Vagina (tissue), 2 donors: ENCODE results near the gene PLD1.

Experiments
- CTCF ChIP-seq, 3 experiments: fragments of 450-650 bp in 2 of 3; fragments of 200-600 bp in 1 of 3; sonication (generic) in 1 of 3; IDR thresholded peaks; one replicate each; pipeline ENCODE4 v1.5.1; 2017 to 2019; ENCODE audit warnings: antibody characterized with exemption in 3 of 3, mild to moderate bottlenecking in 2 of 3, moderate library complexity in 2 of 3
- POLR2A ChIP-seq, 2 donors: fragments of 450-650 bp; IDR thresholded peaks; one replicate each; pipeline ENCODE4 v1.6.1; 2017; ENCODE audit warnings: antibody characterized with exemption in 2 of 2, mild to moderate bottlenecking in 2 of 2, moderate library complexity in 2 of 2
- POLR2AphosphoS5 ChIP-seq, 2 donors: sonication (generic); formaldehyde crosslinking; IDR thresholded peaks; one replicate each; pipeline ENCODE4 v1.9.0; 2017; ENCODE audit warnings: antibody characterized with exemption in 2 of 2, mild to moderate bottlenecking in 2 of 2, low read depth in 1 of 2; ENCODE audit not compliant: insufficient read depth in 1 of 2

GRCh38 chr3:171748064-171748924, 62.0 kb downstream of the PLD1 start:
- TF ChIP-seq POLR2A (IDR thresholded peaks at IDR 0.05) (no peak), CTCF (IDR thresholded peaks at IDR 0.05) (no peak), POLR2AphosphoS5 (IDR thresholded peaks at IDR 0.05; ENCODE audit: insufficient read depth in 1 of 2, low read depth in 1 of 2) (no peak)
